Activated B cell treated with CpG ODN at 0.5 μM for 24 hours (primary cell): ENCODE data around the gene TMEM167A. TPM values are rescaled to one million over a fixed set of nuclear protein-coding genes. Genes with fewer than 3 reads are reported as not detected.

Source experiments
- ATAC-seq: fragments of 200-7000 bp; cut with Tn5 transposase; one replicate; pipeline ENCODE4 v1.10.0; 2021; ENCODE audit warnings: low read depth, mild to moderate bottlenecking, moderate library complexity
- CTCF ChIA-PET: fragments of 350-600 bp; sonication (Branson Sonifier 250); formaldehyde crosslinking; loops from one replicate; lab custom pipeline; 2021; ENCODE audit warnings: antibody characterized with exemption; lab: Charles Lee
- POLR2A ChIA-PET: fragments of 350-600 bp; sonication (Branson Sonifier 250); formaldehyde crosslinking; loops from one replicate; lab custom pipeline; 2021; ENCODE audit warnings: antibody characterized with exemption; lab: Charles Lee
- DNase-seq: peaks from one replicate; pipeline ENCODE4 v3.0.0; 2022
- H3K27ac Mint-ChIP-seq: one replicate; pipeline ENCODE4 v1.8.0; 2020; ENCODE audit warnings: mixed read lengths
- H3K27me3 Mint-ChIP-seq: one replicate; pipeline ENCODE4 v1.8.0; 2021; ENCODE audit warnings: mixed read lengths
- H3K36me3 Mint-ChIP-seq: one replicate; pipeline ENCODE4 v1.8.0; 2021; ENCODE audit warnings: low read depth, mixed read lengths
- H3K4me1 Mint-ChIP-seq: one replicate; pipeline ENCODE4 v1.8.0; 2021; ENCODE audit warnings: mixed read lengths
- H3K4me3 Mint-ChIP-seq: one replicate; pipeline ENCODE4 v1.8.0; 2020; ENCODE audit warnings: mild to moderate bottlenecking, mixed read lengths
- H3K9me3 Mint-ChIP-seq: one replicate; pipeline ENCODE4 v1.8.0; 2020; ENCODE audit warnings: mixed read lengths
- CTCF ChIP-seq: fragments of 200-600 bp; IDR thresholded peaks from one replicate; pipeline ENCODE4 v1.8.0; 2022; ENCODE audit warnings: antibody characterized with exemption, mild to moderate bottlenecking
- intact Hi-C: fragments of 100-400 bp; cut with micrococcal nuclease; formaldehyde crosslinking; loops from one replicate; pipeline ENCODE4 v1.15.1; 2024
- total RNA-seq: library from RNA; stranded (reverse); gene quantifications from 2 replicates; pipeline ENCODE4 v1.2.3, GENCODE V29; 2022

The TMEM167A gene
- total RNA-seq, 1 donor from 2014 or later = 50.3 TPM

- Mint-ChIP-seq H3K27me3 (peaks cover under 1% of the 10 kb centered on the region), H3K36me3 (no peaks in the 10 kb centered on the region), H3K27ac (no peak overlapping the region), H3K9me3 (peaks cover 2% of the 10 kb centered on the region), H3K4me1 (peaks cover 15% of the 10 kb centered on the region), H3K4me3 (no peak overlapping the region)
- intact Hi-C loops = no loop called here
- DNase-seq (no peak), ATAC-seq (no peak)
- ChIA-PET POLR2A (no interaction called here), CTCF (no interaction called here)
- no peak for TF ChIP-seq CTCF
Measured at GRCh38 chr5:83029912-83030311, 47.3 kb downstream of the TMEM167A start.

- H3K4me1 Mint-ChIP-seq = peaks cover 15% of the 10 kb centered on the region
- peaks cover 2% of the 10 kb centered on the region for H3K9me3 Mint-ChIP-seq
- peak overlapping the region; percentile 38 for H3K4me3 Mint-ChIP-seq
- H3K36me3 Mint-ChIP-seq = no peaks in the 10 kb centered on the region
- H3K27ac Mint-ChIP-seq = peak overlapping the region; percentile 37
- ChIA-PET CTCF (no interaction called here), POLR2A (interaction anchor here (2.1 kb wide), 1 partner anchor 15 kb away, joined by 12 read pairs; no protein-coding TSS in a partner anchor)
- peak; percentile 64 for ATAC-seq
- no peaks in the 10 kb centered on the region for H3K27me3 Mint-ChIP-seq
- TF ChIP-seq CTCF = no peak
- no peak for DNase-seq
- intact Hi-C loops = loop anchor here (1.0 kb wide), 1 partner anchor 15 kb away; no protein-coding TSS in a partner anchor
Measured at GRCh38 chr5:83026930-83027687, 50.1 kb downstream of the TMEM167A start.

- intact Hi-C loops = no loop called here
- ATAC-seq (peak; percentile 50), DNase-seq (no peak)
- H3K36me3 Mint-ChIP-seq = no peaks in the 10 kb centered on the region
- peaks cover 15% of the 10 kb centered on the region for H3K4me1 Mint-ChIP-seq
- H3K27ac Mint-ChIP-seq = no peak overlapping the region
- TF ChIP-seq CTCF = no peak
- POLR2A ChIA-PET = interaction anchor here (2.1 kb wide), 1 partner anchor 14 kb away, joined by 12 read pairs; no protein-coding TSS in a partner anchor
- H3K27me3 Mint-ChIP-seq = no peaks in the 10 kb centered on the region
- no peak overlapping the region for H3K4me3 Mint-ChIP-seq
- CTCF ChIA-PET = no interaction called here
- H3K9me3 Mint-ChIP-seq = peaks cover 2% of the 10 kb centered on the region
Measured at GRCh38 chr5:83026516-83026915, 50.7 kb downstream of the TMEM167A start.

- CTCF ChIA-PET = no interaction called here
- no peaks in the 10 kb centered on the region for H3K27me3 Mint-ChIP-seq
- POLR2A ChIA-PET = interaction anchor here (2.1 kb wide), 1 partner anchor 14 kb away, joined by 12 read pairs; no protein-coding TSS in a partner anchor
- H3K36me3 Mint-ChIP-seq = no peaks in the 10 kb centered on the region
- intact Hi-C loops = no loop called here
- no peak overlapping the region for H3K4me3 Mint-ChIP-seq
- no peak for TF ChIP-seq CTCF
- DNase-seq = no peak
- H3K9me3 Mint-ChIP-seq = peaks cover 2% of the 10 kb centered on the region
- no peak for ATAC-seq
- peaks cover 15% of the 10 kb centered on the region for H3K4me1 Mint-ChIP-seq
- H3K27ac Mint-ChIP-seq = no peak overlapping the region
Measured at GRCh38 chr5:83025690-83026478, 51.3 kb downstream of the TMEM167A start.

- intact Hi-C loops = no loop called here
- H3K4me1 Mint-ChIP-seq = peaks cover 12% of the 10 kb centered on the region
- H3K27ac Mint-ChIP-seq = no peak overlapping the region
- no peak for TF ChIP-seq CTCF
- no peaks in the 10 kb centered on the region for H3K27me3 Mint-ChIP-seq
- CTCF ChIA-PET = no interaction called here
- no peak overlapping the region for H3K4me3 Mint-ChIP-seq
- no peak for DNase-seq
- H3K9me3 Mint-ChIP-seq = peaks cover 5% of the 10 kb centered on the region
- no peaks in the 10 kb centered on the region for H3K36me3 Mint-ChIP-seq
- no peak for ATAC-seq
- POLR2A ChIA-PET = no interaction called here
Measured at GRCh38 chr5:83022334-83022733, 54.9 kb downstream of the TMEM167A start.
